GM12891 (cell line): ENCODE data around the gene C19orf47.

Experiments
- POLR2AphosphoS5 ChIP-seq: IDR thresholded peaks from 2 replicates; pipeline ENCODE4 v1.6.1; 2011; ENCODE audit warnings: low read depth, low read length, control low read depth
- TAF1 ChIP-seq: IDR thresholded peaks from 2 replicates; pipeline ENCODE4 v1.6.1; 2011; ENCODE audit warnings: low read depth, low read length, control low read depth

DNA sequence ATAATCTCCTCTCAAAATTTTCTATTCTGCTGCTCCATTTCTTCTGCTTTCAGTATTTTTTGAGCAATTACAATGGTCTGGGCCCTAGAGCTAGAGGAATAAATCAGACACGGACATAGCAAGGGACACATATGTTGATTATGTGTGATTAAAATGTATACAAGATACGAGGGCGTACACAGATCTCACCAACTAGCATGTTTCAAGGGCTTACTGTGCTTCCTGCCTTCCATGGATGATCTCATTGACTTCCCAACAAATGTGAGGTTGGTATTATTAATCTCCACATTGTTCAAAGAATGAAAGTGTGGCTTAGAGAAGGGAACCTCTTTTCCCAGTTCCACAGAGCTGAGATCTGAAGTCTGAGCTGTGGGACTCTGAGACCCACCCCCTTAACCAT, 9.4 kb upstream of the C19orf47 start:
- TF ChIP-seq TAF1: no peak
- TF ChIP-seq POLR2AphosphoS5: no peak
